Right forelimb (tissue), 1 donor: ENCODE results near the gene KRT39.

Experiments used
- DNase-seq: peaks from one replicate; pipeline ENCODE4 v3.0.0-alpha.2; 2018

KRT39 gene

DNA sequence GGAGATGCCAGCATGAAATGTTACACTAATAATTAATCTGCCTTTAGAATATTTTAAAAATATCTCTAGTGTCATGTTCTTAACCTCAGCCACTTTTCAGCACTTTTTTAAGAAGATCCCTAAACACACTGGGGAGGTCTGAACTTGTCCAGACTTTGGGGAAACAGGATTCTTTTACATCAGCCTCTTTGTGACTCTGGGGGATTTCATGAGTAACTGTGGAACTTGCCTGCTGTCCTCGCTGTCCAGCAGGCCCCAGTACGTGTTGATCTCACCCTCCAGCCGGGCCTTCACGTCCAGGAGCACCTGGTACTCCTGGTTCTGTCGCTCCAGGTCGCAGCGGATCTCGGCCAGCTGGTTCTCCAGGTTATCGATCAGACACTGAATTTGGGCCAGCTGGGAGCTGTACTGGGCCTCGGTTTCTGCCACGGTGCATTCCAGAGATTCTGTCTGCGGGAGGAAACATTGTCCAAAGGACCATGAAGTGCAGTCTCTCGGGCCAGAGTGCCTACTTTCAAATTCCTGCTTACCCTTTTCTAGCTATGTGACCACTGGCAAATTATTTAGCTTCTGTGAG is 11.9 kb upstream of the KRT39 start:
- no peak for DNase-seq

DNA sequence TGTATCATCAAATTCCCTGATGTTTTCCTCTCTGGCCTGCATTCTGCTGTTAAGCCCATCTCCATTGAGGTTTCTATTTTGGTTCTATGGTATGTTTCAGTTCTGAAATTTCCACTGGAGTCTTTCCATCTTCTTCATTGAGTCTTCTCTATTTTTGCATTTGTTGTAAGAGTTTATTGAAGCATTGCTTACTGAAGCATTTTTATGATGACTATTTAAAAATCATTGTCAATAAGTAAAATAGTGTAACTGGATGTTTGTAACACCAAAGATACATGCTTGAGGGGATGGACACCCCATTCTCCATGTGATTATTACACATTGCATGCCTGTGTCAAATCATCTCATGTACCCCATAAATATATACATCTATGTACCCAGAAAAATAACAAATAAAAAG is 8.8 kb upstream of the KRT39 start:
- no peak for DNase-seq

DNA sequence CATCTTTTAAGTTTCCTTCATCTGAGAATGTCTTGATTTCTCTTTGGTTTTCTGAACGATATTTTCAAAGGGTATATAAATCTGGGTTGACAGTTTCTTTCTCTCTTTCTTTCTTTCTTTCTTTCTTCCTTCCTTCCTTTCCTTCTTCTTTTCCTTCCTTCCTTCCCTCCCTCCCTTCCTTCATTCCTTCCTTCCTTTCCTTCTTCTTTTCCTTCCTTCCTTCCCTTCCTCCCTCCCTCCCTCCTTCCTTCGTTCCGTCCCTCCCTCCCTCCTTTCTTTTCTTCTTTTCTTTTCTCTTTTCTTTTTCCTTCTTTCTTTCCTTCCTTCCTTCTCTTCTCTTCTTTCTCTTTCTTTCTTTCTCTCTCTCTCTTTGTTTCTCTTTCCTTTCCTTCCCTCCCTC is 7.6 kb upstream of the KRT39 start:
- DNase-seq, result no peak

DNA sequence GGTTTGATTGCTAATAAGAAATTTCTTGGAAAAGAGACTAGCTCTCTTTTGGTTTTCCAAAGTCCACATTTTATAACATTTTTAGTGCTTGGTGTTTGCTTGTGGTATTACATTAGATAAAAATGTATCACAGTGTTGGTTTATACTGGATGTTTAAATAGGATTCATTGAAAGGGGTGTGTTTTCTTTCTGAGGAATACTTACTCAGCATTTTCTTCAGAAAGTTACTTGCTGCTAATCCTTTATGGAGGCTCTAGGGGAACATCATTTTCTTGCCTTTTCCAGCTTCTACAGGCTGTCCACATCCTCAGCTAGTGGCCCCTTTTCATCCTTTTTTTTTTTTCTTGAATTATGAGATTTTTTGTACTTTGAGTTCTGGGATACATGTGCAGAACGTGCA is 834 bp upstream of the KRT39 start:
- no peak for DNase-seq

DNA sequence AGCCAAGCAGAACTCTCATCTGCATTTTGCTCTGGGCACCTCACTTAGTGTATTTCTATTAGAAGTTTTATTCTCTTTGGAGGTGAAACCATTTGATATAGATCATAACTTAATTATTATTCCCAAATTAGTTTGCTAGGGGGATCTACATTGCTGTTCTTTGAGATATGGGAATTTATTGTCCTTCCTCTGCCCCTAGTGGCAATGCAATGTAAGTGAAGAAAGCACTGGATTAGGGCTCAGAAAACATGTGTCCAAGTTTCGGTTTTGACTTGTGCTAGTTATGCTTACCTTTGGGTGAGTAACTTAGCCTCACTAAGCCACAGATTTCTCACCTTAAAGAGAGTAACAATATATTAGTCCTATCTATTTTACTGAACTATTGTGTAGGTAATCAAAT is 2.9 kb downstream of the KRT39 start:
- no peak for DNase-seq

DNA sequence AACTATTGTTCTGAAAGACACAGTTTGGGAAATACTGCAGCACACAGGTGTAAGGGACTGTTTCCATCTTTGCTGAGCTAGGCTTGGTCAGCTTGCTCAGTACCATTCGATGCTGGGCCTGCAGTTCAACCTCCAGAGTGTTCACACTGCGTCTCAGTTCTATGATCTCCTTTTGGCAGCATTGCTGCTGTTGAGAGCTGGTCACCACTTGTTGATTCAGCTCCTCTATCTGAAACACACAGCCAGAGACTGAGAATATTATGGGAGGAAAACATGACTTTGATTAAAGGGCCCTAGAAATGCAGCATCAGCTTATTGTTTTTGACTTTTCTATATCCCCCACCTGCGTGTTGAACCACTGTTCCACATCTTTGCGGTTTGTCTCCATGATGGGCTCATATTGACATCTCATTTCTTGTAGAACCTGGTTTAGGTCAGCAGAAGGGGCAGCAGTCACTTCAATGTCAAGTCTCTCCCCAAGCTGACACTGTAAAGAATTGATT is 4.6 kb downstream of the KRT39 start:
- DNase-seq, result no peak

DNA sequence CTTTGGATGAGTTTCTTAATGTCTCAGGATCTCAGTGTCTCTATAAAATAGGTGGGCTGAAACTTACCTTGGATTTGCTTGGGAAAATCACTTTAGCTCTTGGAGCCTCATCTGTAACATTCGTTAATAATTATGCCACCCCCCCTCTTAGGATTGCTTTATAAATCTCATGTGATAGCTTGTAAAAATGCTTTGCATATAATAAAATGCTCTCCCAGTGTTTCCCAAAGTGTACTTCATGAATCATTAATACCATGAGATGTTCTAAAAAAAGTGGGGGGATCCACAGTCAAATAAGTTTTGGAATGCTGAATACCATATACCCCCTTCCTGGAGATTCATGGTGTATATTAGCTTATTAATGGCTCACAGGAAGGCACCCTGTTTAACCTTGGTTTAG is 5.2 kb downstream of the KRT39 start:
- DNase-seq, result no peak

DNA sequence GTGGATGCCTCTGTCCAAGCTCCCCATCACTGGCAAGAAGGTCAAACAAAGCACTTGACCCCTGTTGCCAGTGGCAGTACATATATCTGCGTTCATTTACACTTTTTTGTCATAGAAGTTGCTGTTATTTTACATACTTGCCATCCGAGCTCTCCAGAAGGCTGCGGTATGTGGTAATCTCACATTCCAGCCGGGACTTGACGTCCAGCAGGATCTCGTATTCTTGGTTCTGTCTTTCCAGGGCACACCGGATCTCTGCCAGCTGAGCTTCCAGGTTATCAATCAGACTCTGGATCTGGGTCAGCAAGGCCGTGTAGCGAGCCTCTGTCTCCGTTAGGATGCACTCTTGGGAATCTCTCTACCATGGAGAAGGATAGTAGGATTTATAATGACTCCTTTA is 6.6 kb downstream of the KRT39 start:
- no peak for DNase-seq

DNA sequence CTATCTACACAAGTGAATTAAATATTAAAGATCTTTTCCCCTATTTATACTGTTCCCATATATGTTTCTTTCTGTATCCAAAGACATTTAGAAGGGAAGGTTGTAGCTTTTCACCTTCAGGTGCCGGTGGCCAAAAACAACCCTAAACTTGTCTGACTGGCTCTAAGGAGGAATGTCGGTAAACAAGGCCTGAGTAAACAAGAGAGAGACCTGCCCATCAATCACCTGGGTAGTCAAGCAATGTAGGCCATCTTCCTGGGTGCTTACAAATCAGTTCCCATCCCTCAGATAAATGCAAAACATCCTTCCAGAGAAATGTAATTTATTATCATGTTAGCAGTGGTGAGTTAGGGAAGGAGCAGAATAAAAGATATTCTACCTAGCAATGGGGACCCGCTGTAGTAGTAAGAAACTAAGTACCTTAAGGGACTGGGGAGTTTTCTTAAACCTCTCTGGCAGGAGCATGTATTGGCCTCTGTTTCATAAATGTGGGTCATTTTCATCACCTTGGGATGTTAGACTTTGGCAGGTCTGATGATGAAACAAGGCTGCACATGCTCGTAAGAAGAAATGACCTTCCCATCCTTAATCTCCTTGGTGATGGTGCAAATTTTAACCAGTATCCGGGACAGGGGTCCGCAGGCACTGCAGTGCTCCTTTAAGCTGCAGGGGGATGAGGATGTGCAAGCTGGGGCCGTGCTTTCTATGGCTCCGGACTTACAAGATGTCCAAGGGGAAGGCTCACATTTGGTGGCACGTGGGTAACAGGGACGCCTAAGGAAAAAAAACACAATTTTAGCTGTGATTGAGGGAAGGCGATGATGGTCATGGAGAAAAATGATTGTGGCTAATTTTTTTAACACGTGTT is 8.4 kb downstream of the KRT39 start:
- no peak for DNase-seq

DNA sequence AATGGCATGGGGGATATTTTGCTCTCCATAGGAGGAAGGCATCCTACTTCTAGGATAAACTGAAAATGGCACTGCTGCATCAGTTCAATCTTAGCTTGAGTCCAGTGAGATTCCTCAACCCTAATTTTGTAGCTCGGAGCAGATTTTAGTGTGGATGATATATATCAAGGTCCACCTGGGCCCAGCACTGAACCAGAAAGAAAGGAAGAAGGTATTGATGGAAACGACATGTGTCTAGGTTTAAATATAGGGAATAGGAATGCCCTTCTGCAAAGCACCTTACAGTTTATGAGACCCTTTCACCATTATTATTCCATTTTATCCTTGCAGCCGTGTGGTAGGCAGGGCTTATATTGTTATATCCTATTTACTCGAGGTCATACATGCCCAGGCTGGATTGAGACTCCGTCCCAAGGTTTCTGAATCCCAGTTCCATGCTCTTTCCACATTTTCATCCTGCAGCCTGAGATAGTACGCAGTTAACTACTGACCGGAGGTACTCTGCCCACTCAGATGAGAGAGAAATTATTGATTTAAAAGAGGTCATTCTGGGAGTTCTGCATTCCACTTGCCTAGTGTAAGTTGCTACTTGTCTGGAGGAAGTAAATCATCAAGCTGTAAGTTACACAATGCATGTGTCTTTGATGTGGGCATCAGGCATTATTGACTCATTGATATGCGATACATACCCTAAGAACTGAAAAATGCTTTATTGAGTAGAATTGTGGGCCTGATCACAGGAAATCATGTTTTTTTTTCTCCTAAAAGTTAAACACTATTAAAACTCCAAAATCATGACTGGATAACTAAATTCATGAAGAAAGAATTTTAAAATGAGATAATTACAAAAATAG is 10.1 kb downstream of the KRT39 start:
- no peak for DNase-seq

DNA sequence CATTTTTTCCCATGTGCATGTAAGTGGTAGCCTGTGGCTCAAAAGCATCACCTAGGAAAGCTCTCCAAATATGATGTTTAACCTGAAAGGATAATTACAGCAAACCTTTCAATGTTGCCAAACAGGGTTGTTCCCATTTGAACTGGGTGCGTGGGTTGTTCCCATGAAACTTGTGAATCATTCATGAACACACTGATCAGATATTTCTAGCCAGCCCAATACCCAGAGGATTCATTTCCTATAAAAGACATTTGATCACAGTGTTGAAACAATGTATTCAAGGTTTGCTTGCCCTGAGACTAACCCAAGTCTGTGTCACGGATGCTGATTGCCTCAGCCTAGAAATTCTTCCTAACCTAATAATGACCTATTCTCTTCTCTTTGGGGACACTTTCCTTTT is 12.9 kb downstream of the KRT39 start:
- DNase-seq, result no peak

DNA sequence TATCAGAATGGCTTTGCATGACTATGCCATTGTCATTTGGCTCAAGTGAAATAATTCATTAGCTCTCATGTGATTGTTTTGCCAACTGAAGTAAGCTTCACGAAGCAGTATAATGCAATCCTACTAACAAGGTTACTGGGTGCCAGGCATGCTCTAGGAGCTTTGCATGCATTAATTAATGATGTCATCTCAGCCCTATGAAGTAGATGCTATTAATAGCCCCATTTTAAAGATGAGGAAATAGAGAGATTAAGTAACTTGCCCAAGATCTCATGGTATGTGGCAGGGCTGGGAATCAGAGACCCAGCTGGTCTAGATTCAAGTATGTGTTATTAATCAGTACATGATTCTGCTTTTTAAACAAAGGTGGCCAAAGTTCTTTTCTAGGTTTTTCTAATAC is 14.1 kb downstream of the KRT39 start:
- DNase-seq, result no peak

DNA sequence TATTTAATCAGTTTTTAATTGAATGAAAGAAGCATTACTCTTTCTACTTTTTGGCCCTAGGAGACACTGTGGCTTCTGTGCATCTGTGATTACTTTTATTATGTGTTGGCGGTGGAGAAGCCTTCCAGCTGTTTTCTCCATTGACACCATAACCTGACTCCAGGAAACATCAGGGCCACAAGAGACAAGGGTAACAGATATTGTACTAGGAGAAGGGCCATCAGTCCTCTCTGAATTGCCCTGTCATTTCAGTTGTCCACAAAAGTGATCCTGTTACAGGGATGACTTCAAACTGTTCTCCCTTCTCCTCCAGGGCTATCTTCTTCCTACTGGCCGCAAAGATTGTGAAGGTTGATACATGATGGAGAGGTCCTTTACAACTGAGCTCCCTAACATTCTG is 14.6 kb downstream of the KRT39 start:
- DNase-seq, result no peak

DNA sequence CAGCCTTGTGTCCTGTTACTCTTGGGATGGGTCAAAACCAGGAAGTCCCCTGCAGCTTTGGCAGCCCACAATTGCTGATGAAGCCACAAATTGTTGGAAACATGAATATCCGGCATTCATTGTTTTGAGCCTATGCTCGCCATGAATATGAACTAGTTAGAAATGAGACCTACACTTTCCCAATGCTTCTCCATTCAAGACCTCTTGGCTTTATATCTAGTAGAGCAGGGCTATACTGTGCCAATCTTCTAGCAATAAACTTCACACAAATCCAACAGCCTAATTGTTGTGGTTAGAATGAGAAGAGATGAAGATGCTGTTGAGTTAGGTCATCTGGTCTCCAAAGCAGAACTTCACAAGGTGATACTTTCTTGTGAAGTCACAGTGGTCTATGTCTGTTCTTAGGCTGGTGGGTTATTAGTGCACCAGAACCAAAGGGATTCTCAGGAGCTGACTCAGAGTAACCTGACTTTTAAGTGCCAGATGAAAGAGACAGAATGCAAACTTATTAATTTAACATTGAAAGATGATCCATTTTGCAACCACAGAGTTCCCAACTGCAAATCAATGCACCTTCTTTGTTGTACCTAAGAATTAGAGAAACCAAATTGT is 15.6 kb downstream of the KRT39 start:
- DNase-seq, result no peak

DNA sequence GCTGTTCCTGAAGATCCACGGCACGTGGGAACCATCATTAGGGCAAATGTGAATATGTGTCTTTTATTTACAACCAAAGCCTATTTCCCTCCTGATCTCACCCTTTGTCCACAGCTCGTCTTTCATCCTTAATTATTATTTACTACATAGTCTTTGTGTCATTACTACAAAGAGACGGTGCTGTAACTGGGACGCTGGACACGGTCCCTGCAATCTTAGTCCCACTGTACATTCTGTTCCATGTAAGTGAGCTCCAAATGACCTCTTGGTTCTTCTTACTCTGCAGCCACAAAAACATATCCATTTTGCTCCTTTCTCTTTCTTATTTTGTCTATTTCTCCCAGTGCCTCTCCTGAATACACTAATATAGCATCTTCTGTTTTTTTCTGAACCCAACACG is 16.6 kb downstream of the KRT39 start:
- no peak for DNase-seq

DNA sequence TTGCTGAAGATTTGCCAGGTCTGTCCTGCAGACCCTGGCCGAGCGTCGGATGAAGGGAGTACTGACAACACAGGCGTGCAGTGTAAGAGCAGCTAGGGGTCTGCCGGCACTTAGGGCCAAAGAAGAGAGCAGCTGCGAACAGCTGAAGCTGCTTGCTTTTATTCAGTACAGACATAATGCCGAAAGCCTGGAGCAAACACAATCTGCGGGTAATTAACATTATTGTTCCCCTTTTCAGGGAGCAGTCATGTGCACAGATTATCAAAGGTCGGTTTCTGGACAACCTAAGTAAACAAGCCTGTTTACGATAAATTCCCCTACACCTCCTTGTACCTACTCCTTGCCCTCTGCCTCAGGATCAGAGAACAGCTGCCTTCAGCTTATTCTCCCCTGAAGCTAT is 17.3 kb downstream of the KRT39 start:
- DNase-seq, result no peak

DNA sequence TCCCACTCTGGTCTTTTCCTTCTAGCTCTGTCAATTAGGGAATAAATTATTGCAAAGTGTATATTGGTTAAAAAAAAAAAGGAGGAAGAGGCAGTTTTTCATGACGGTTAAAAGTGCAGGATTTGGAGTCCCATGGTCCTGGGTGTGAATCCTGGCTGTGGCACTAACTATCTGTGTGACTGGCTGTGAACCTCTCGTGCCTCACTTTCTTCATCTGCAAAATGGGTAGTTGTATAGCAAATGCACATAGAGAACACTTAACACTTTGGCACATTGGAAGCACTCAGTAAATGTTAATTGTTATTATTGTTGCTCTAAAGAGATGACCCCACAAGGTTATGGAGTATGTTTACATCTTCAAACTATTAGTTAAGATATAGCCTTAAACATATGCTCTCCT is 18.8 kb downstream of the KRT39 start:
- DNase-seq, result no peak

DNA sequence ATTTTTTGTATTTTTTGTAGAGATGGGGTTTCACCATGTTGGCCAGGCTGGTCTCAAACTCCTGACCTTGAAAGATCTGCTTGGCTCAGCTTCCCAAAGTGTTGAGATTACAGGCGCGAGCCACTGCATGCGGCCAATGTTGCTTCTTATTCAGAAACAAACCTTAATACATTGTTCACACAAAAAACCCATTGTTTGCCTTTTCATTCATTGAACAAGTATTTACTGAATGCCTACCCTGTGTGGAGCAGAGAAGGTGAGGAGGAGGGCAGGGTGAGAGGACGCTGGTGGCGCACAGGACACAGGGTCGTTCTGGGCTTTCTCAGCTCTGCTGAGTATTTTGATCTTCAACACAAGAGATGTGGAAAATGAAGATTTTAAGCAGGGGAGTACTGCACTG is 21.3 kb downstream of the KRT39 start:
- DNase-seq, result no peak

DNA sequence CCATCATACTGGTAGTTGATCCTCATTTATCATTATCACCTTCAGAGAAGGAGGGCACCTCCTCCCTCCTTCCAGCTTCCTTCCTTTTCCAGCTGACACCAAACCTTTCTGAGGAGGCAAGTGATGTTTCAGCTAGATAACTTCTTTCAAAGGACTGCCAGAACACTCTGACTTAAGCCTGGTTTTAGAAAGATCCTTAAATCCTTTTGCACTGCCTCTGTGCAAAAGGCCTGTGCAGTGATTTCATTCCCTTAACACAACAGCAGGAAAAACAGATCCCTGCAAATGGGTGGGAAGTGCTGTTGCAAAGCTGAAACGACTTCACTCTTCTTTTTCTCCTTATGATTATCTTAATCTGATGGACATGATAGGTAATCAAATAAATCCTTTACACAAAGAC is 22.2 kb downstream of the KRT39 start:
- DNase-seq, result no peak

DNA sequence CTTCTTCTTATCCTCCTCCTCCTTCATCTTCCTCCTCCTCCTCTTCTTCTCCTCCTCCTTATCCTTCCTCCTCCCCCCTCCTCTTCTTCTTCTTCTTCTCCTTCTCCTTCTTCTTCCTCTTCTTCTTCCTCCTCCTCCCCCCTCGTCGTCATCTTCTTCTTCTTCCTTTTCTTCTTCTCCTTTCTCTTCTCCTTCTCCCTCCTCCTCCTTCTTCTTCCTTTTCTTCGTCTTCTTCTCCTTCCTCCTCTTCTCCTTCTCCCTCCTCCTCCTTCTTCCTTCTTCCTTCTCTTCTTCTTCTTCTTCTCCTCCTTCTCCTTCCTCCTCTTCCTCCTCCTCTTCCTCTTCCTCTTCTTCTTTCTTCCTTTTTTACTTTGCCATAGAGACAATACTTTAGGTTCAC is 24.2 kb downstream of the KRT39 start:
- DNase-seq, result no peak

DNA sequence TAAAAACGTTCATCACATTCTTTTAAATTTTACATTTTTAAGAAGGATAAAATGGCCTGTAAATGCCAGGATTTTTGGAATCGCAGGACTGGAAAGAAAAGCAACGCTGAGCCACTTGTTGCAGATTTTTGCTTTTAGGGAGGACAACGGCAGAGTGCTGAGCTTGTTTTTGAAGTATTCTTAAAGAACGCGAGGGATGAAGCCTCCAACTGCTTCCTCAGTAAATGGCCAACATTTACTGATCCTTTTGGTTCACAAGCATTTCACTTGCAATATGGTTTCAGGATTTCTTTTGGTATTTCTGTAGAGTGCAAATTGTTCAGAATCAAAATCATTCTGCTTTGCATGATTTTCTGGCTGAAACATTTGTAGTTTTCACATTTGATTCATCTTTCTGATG is 26.5 kb downstream of the KRT39 start:
- DNase-seq, result no peak

DNA sequence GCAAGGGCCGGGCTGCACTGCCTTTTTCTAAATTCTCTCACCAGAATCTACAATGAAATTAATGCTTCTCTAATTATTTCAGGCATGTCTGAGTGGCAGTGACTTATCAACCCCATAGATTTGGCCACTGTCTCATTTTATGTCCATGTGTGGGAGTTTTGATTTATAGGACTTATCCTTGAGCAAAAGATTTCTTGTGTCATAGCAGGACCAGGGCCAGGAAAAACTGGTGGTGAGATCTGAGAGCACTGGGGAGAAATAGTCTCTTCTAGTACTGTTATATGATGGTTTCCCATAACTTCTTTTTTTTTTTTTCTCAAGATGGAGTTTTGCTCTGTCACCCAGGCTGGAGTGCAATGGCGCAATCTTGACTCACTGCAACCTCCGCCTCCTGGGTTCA is 27.8 kb downstream of the KRT39 start:
- no peak for DNase-seq

DNA sequence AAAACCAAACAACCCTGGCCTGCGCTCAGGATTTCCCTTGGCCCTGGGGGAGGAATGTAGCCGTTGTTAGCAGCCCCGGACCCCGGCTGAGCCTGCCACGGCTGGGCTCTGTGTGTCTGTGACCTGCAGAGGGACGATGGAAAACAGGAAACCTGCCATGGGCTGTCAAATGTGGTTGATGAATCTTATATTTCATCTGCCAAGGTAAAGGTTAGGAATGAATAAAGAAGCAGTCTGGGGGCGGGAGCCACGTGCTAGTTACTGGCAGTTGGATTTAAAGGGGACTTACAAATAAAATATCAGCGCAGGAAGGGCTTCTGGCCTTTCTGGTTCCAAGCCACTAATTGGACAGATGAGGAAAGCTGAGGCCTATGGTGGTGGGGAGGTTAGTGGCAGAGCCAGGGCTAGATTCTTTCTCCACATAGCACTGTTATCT is 29.3 kb downstream of the KRT39 start, which contains the start of gene KRT23:
Gene KRT23, minus strand, starts transcription at position 263 of the 436 bp plus-strand sequence. CDS start 1,043 bp downstream, outside the sequence.
- DNase-seq, result no peak
